Trophoblast cell (in vitro differentiated cells and primary cell): ENCODE results near the gene FBXL5.

Experiments used
- DNase-seq, 2 donors: peaks; one replicate each; pipeline ENCODE4 v3.0.0-alpha.2; 2016
- H2AFZ ChIP-seq: 2 replicates; pipeline ENCODE4 v1.6.1; 2013; ENCODE audit warnings: low read length, moderate library complexity, mild to moderate bottlenecking; ENCODE audit not compliant: insufficient read depth, poor library complexity
- H2AK5ac ChIP-seq: 2 replicates; pipeline ENCODE4 v1.6.1; 2013; ENCODE audit warnings: mild to moderate bottlenecking, low read length
- H2BK120ac ChIP-seq: 2 replicates; pipeline ENCODE4 v1.6.1; 2013; ENCODE audit warnings: low read length, mild to moderate bottlenecking, moderate library complexity; ENCODE audit not compliant: insufficient read depth, poor library complexity
- H2BK12ac ChIP-seq: 2 replicates; pipeline ENCODE4 v1.6.1; 2013; ENCODE audit warnings: mild to moderate bottlenecking, low read length, moderate library complexity
- H2BK5ac ChIP-seq: 2 replicates; pipeline ENCODE4 v1.6.1; 2013; ENCODE audit warnings: low read length, low read depth, moderate library complexity, mild to moderate bottlenecking; ENCODE audit not compliant: poor library complexity
- H3K14ac ChIP-seq: 2 replicates; pipeline ENCODE4 v1.6.1; 2013; ENCODE audit warnings: mild to moderate bottlenecking, low read length
- H3K18ac ChIP-seq: 2 replicates; pipeline ENCODE4 v1.6.1; 2013; ENCODE audit warnings: mild to moderate bottlenecking, low read length
- H3K23ac ChIP-seq: 2 replicates; pipeline ENCODE4 v1.6.1; 2013; ENCODE audit warnings: low read length
- H3K27ac ChIP-seq: 2 replicates; pipeline ENCODE4 v1.5.1; 2013; ENCODE audit warnings: low read depth, mild to moderate bottlenecking, inconsistent platforms, low read length, moderate library complexity
- H3K27me3 ChIP-seq: 2 replicates; pipeline ENCODE4 v1.6.1; 2013; ENCODE audit warnings: inconsistent platforms, mild to moderate bottlenecking, low read length, moderate library complexity; ENCODE audit not compliant: insufficient read depth
- H3K36me3 ChIP-seq, 2 experiments: 1 replicate in 1 of 2; 2 replicates in 1 of 2; pipeline ENCODE4 v1.6.1; 2013; ENCODE audit warnings: low read length in 2 of 2, mild to moderate bottlenecking in 2 of 2, moderate library complexity in 1 of 2; ENCODE audit not compliant: insufficient read depth in 2 of 2, control insufficient read depth in 1 of 2
- H3K4ac ChIP-seq: 2 replicates; pipeline ENCODE4 v1.6.1; 2013; ENCODE audit warnings: low read depth, mild to moderate bottlenecking, low read length, moderate library complexity
- H3K4me1 ChIP-seq, 2 experiments: 1 replicate in 1 of 2; 2 replicates in 1 of 2; pipeline ENCODE4 v1.6.1; 2013; ENCODE audit warnings: low read length in 2 of 2, mild to moderate bottlenecking in 2 of 2, moderate library complexity in 1 of 2; ENCODE audit not compliant: insufficient read depth in 2 of 2, control insufficient read depth in 1 of 2
- H3K4me2 ChIP-seq: 2 replicates; pipeline ENCODE4 v1.6.1; 2013; ENCODE audit warnings: inconsistent platforms, mild to moderate bottlenecking, low read length, moderate library complexity
- H3K4me3 ChIP-seq: 2 replicates; pipeline ENCODE4 v1.5.1; 2013; ENCODE audit warnings: mild to moderate bottlenecking, low read depth, low read length, inconsistent platforms
- H3K79me1 ChIP-seq: one replicate; pipeline ENCODE4 v1.6.1; 2013; ENCODE audit warnings: low read length
- H3K79me2 ChIP-seq: 2 replicates; pipeline ENCODE4 v1.6.1; 2013; ENCODE audit warnings: low read length, mild to moderate bottlenecking; ENCODE audit not compliant: control insufficient read depth, insufficient read depth, poor library complexity
- H3K9ac ChIP-seq: 2 replicates; pipeline ENCODE4 v1.6.1; 2013; ENCODE audit warnings: mild to moderate bottlenecking, low read length
- H3K9me3 ChIP-seq: 2 replicates; pipeline ENCODE4 v1.6.1; 2013; ENCODE audit warnings: low read depth, mild to moderate bottlenecking, control low read depth, inconsistent platforms, low read length; ENCODE audit not compliant: insufficient read depth
- H4K12ac ChIP-seq: 2 replicates; pipeline ENCODE4 v1.6.1; 2013; ENCODE audit warnings: low read depth, mild to moderate bottlenecking, low read length, moderate library complexity
- H4K8ac ChIP-seq: 2 replicates; pipeline ENCODE4 v1.6.1; 2013; ENCODE audit warnings: low read depth, mild to moderate bottlenecking, low read length, moderate library complexity
- H4K91ac ChIP-seq: one replicate; pipeline ENCODE4 v1.6.1; 2013; ENCODE audit warnings: low read depth, mild to moderate bottlenecking, low read length, moderate library complexity
- WGBS: extraction: QIAGEN DNeasy Blood & Tissue Kit; methylation state at CpG from one replicate; pipeline ENCODE4 v1.1.7; 2013; ENCODE audit warnings: missing lambda C conversion rate; ENCODE audit not compliant: insufficient read length, insufficient coverage; ENCODE audit errors: extremely low coverage; 5-methylcytosine and 5-hydroxymethylcytosine counted together

Gene FBXL5

GRCh38 chr4:15651676-15652075 is 3.5 kb downstream of the FBXL5 start:
- Histone ChIP-seq H4K12ac (no peak overlapping the region), H3K23ac (no peak overlapping the region), H3K27me3 (no peaks in the 10 kb centered on the region), H2BK12ac (no peak overlapping the region), H3K79me1 (peaks cover 17% of the 10 kb centered on the region), H4K91ac (no peak overlapping the region), H2BK5ac (no peak overlapping the region), H3K36me3 (peaks cover 0 to 7% of the 10 kb centered on the region in 2 experiments), H4K8ac (no peak overlapping the region), H3K9ac (no peak overlapping the region), H2AK5ac (no peak overlapping the region), H3K4me1 (peaks cover 8% of the 10 kb centered on the region in 2 experiments), H3K14ac (no peak overlapping the region), H3K4me3 (no peak overlapping the region), H3K18ac (no peak overlapping the region), H3K79me2 (peaks cover 19% of the 10 kb centered on the region), H3K27ac (no peak overlapping the region), H2BK120ac (no peak overlapping the region), H3K4ac (peak overlapping the region; percentile 79), H3K4me2 (no peak overlapping the region), H3K9me3 (no peaks in the 10 kb centered on the region), H2AFZ (no peak overlapping the region)
- DNase-seq, result no peak
- no CpG with 5 or more reads among the region's 2 CpGs for WGBS

GRCh38 chr4:15649914-15650545 is 5.1 kb downstream of the FBXL5 start:
- Histone ChIP-seq H3K27ac (no peak overlapping the region), H3K79me1 (peaks cover 7% of the 10 kb centered on the region), H3K9ac (no peak overlapping the region), H3K23ac (no peak overlapping the region), H3K14ac (no peak overlapping the region), H3K18ac (no peak overlapping the region), H2BK120ac (no peak overlapping the region), H2BK12ac (no peak overlapping the region), H4K12ac (no peak overlapping the region), H4K8ac (no peak overlapping the region), H2BK5ac (no peak overlapping the region), H2AK5ac (no peak overlapping the region), H3K4me2 (no peak overlapping the region), H3K4ac (peak overlapping the region; percentile 62), H2AFZ (no peak overlapping the region), H3K4me1 (no peaks in the 10 kb centered on the region), H3K27me3 (no peaks in the 10 kb centered on the region), H3K4me3 (no peak overlapping the region), H3K36me3 (peaks cover 0 to 3% of the 10 kb centered on the region in 2 experiments), H3K79me2 (peaks cover 14% of the 10 kb centered on the region), H4K91ac (no peak overlapping the region), H3K9me3 (no peaks in the 10 kb centered on the region)
- no CpG with 5 or more reads among the region's 5 CpGs for WGBS
- peak in 1 of 2 donors; percentile 67 for DNase-seq

- Histone ChIP-seq H3K9me3 (no peaks in the 10 kb centered on the region), H4K8ac (no peak overlapping the region), H3K14ac (no peak overlapping the region), H2AK5ac (no peak overlapping the region), H3K27me3 (no peaks in the 10 kb centered on the region), H4K12ac (no peak overlapping the region), H3K4me2 (no peak overlapping the region), H2AFZ (no peak overlapping the region), H3K27ac (no peak overlapping the region), H3K36me3 (peaks cover 0 to 3% of the 10 kb centered on the region in 2 experiments), H3K9ac (no peak overlapping the region), H3K79me2 (peaks cover 6% of the 10 kb centered on the region), H4K91ac (no peak overlapping the region), H2BK120ac (no peak overlapping the region), H3K79me1 (no peaks in the 10 kb centered on the region), H3K4ac (no peak overlapping the region), H3K4me3 (no peak overlapping the region), H2BK5ac (no peak overlapping the region), H3K4me1 (no peaks in the 10 kb centered on the region), H3K23ac (no peak overlapping the region), H3K18ac (no peak overlapping the region), H2BK12ac (no peak overlapping the region)
- DNase-seq, result no peak
- WGBS, result no CpG with 5 or more reads among the region's 2 CpGs
These were observed 6.6 kb downstream of the FBXL5 start for GRCh38 chr4:15648600-15648999.

GRCh38 chr4:15638418-15638817 is 16.7 kb downstream of the FBXL5 start:
- no peak for DNase-seq
- H2BK12ac ChIP-seq, result no peak overlapping the region
- no peaks in the 10 kb centered on the region for H3K27me3 ChIP-seq
- H3K23ac ChIP-seq, result no peak overlapping the region
- no peak overlapping the region for H3K4me2 ChIP-seq
- H2AK5ac ChIP-seq, result no peak overlapping the region
- H4K91ac ChIP-seq, result no peak overlapping the region
- no peak overlapping the region for H4K8ac ChIP-seq
- no peaks in the 10 kb centered on the region for H3K79me2 ChIP-seq
- H3K14ac ChIP-seq, result no peak overlapping the region
- no peak overlapping the region for H4K12ac ChIP-seq
- no peak overlapping the region for H3K18ac ChIP-seq
- H3K4me3 ChIP-seq, result no peak overlapping the region
- H3K9me3 ChIP-seq, result no peaks in the 10 kb centered on the region
- no peak overlapping the region for H3K9ac ChIP-seq
- H3K27ac ChIP-seq, result no peak overlapping the region
- no peak overlapping the region for H2BK120ac ChIP-seq
- H2BK5ac ChIP-seq, result no peak overlapping the region
- no peak overlapping the region for H3K4ac ChIP-seq
- WGBS, result no CpG with 5 or more reads among the region's 6 CpGs
- H3K79me1 ChIP-seq, result no peaks in the 10 kb centered on the region
- H3K36me3 ChIP-seq, result peaks cover 8 to 14% of the 10 kb centered on the region in 2 experiments
- no peaks in the 10 kb centered on the region for H3K4me1 ChIP-seq
- no peak overlapping the region for H2AFZ ChIP-seq
